PC-3 (cell line): ENCODE data around the gene TSPAN11.

Experiments used
- CTCF ChIP-seq: fragments of 300-600 bp; sonication (generic); conservative IDR thresholded peaks from 2 replicates; pipeline ENCODE4 v1.5.1; 2017; ENCODE audit warnings: antibody characterized with exemption, low read depth, mild to moderate bottlenecking, low read length
- EZH2 ChIP-seq: fragments of 300-600 bp; sonication (generic); IDR thresholded peaks from one replicate; pipeline ENCODE4 v1.6.1; 2017; ENCODE audit warnings: antibody characterized with exemption, mild to moderate bottlenecking, low read length; ENCODE audit not compliant: unreplicated experiment
- EZH2phosphoT487 ChIP-seq: fragments of 300-600 bp; sonication (generic); IDR thresholded peaks from 2 replicates; pipeline ENCODE4 v1.6.1; 2018; ENCODE audit warnings: mild to moderate bottlenecking, antibody characterized with exemption, low read length, borderline replicate concordance

DNA sequence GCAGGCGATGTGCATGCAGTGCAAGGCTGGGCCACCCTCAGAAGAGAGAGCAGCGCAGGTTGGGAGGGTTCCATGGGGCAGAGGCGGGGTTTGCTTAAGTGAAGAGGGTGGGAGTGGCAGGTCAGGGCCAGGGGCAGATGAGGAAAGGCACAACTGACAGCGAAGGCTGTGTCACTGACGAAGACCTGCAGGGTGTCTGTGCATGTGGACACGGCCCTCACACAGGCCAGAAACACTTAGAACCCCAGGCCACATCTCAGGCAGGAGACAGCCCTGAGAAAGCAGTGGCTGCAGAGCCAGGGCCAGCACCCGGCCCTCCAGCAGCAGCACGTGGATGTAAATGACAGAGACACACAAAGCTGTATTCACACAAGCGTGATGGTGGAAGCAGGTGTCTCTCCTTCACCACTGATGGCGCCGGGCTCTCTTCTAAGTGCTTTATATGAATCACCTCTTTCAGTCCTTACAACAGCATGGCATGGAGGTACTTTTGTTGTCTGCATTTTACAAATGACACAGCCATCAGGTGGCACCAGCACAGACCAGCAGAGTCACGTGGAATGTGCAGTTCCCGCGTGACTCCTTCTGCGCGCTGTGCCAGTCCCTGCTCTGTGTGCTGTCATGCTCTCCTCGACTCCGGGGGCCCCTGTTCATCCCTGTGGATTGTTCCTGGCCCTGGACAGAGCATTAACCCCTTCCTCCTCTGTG, 54.6 kb downstream of the TSPAN11 start:
- TF ChIP-seq CTCF (no peak), EZH2phosphoT487 (no peak), EZH2 (no peak)
